IPS-15b (cell line): ENCODE measurements around the gene TAS2R30.
"Not testable (repeated sequence)": the region's sequence is repeated elsewhere in the genome, so short reads cannot be mapped to it uniquely, and the experiment has no call there.

ENCODE experiments used
- H3K27me3 ChIP-seq: one replicate; pipeline ENCODE4 v1.6.1; 2013; ENCODE audit warnings: low read length; ENCODE audit not compliant: control insufficient read depth, insufficient read depth
- H3K36me3 ChIP-seq: one replicate; pipeline ENCODE4 v1.6.1; 2013; ENCODE audit warnings: low read length; ENCODE audit not compliant: control insufficient read depth, insufficient read depth
- H3K4me1 ChIP-seq: one replicate; pipeline ENCODE4 v1.6.1; 2013; ENCODE audit warnings: mild to moderate bottlenecking, low read length; ENCODE audit not compliant: control insufficient read depth, insufficient read depth
- H3K4me3 ChIP-seq: one replicate; pipeline ENCODE4 v1.5.1; 2013; ENCODE audit warnings: low read depth, low read length
- H3K9ac ChIP-seq: one replicate; pipeline ENCODE4 v1.6.1; 2013; ENCODE audit warnings: low read depth, mild to moderate bottlenecking, low read length
- H3K9me3 ChIP-seq: one replicate; pipeline ENCODE4 v1.6.1; 2013; ENCODE audit warnings: mild to moderate bottlenecking, low read length; ENCODE audit not compliant: control insufficient read depth, insufficient read depth

Gene TAS2R30

DNA sequence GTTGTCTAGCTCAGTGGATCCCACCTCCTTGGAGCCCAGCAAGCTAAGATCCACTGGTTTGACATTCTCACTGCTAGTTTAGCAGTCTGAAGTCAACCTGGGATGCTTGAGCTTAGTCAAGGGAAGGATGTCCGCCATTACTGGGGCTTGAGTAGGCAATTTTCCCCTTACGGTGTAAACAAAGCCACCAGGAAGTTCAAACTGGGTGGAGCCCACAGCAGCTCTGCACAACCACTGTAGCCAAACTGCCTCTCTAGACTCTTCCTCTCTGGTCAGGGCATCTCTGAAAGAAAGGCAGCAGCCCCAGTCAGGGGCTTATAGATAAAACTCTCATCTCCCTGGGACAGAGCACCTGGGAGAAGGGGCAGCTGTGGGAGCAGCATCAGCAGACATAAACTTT, 25.6 kb downstream of the TAS2R30 start:
- no peak overlapping the region for H3K4me3 ChIP-seq
- H3K4me1 ChIP-seq: no peaks in the 10 kb centered on the region
- H3K9me3 ChIP-seq: no peaks in the 10 kb centered on the region
- H3K27me3 ChIP-seq: no peaks in the 10 kb centered on the region
- no peak overlapping the region for H3K9ac ChIP-seq
- no peaks in the 10 kb centered on the region for H3K36me3 ChIP-seq

DNA sequence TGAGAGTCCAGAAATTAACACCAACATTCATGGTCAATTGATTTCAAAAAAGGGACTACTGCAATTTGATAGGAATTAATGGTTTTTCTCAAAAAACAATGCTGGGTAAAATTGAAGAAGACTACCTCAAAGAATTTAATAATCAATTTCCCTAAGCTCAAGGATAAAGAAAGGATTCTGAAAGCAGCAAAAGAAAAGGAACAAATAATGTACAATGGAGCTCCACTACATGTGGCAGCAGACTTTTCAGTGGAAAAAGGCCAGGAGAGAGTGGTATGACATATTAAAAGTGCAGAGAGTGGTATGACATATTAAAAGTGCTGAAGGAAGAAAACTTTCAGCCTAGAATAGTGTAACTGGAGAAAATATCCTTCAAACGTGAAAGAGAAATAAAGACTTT, 26.7 kb downstream of the TAS2R30 start:
- no peak overlapping the region for H3K4me3 ChIP-seq
- H3K4me1 ChIP-seq: no peaks in the 10 kb centered on the region
- no peaks in the 10 kb centered on the region for H3K36me3 ChIP-seq
- no peaks in the 10 kb centered on the region for H3K27me3 ChIP-seq
- H3K9me3 ChIP-seq: no peaks in the 10 kb centered on the region
- H3K9ac ChIP-seq: no peak overlapping the region

DNA sequence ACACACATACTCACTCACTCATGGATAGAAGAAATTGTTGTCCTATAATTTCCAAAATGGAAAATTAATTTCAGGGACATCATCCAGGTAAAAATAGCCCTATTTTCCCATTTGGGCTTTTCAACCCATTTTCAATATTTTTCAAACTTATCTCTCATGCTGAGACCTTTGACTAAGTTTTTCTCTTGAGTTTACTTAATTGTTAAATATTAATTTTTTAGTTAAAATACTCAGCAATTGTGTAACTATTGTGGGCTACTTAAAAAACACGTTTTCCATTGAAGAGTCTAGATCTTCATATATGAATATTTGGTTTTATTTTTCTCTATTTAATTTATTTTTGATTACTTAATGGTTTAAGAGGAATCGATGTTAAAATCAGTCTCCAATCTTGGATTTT, 28.2 kb downstream of the TAS2R30 start:
- no peaks in the 10 kb centered on the region for H3K36me3 ChIP-seq

DNA sequence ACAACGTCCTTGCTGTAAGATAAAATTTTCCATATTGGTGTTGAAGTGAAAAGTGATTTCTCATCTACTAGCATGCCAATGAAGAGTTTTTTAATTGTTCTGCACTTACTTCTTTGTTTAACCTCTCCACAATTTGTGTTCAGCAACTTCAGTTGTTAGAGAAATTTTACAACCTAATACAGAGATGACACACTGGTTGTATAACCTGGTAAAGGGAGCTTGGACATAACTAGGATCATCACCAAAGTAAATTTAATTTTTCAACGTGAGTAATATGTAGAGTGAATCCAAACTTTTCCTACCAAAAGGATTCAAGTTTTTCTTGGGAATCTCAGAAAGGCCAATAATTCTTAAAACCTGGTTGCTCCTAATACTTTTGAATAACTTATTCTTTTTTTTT, 28.9 kb downstream of the TAS2R30 start:
- no peaks in the 10 kb centered on the region for H3K9me3 ChIP-seq
- no peaks in the 10 kb centered on the region for H3K36me3 ChIP-seq
- H3K27me3 ChIP-seq: no peaks in the 10 kb centered on the region
- no peak overlapping the region for H3K9ac ChIP-seq
- no peak overlapping the region for H3K4me3 ChIP-seq
- no peaks in the 10 kb centered on the region for H3K4me1 ChIP-seq

More for the DNA sequence above, 28.2 kb downstream of the TAS2R30 start:
- H3K9ac ChIP-seq: no peak overlapping the region
- H3K4me3 ChIP-seq: no peak overlapping the region
- no peaks in the 10 kb centered on the region for H3K27me3 ChIP-seq
- no peaks in the 10 kb centered on the region for H3K4me1 ChIP-seq
- no peaks in the 10 kb centered on the region for H3K9me3 ChIP-seq

DNA sequence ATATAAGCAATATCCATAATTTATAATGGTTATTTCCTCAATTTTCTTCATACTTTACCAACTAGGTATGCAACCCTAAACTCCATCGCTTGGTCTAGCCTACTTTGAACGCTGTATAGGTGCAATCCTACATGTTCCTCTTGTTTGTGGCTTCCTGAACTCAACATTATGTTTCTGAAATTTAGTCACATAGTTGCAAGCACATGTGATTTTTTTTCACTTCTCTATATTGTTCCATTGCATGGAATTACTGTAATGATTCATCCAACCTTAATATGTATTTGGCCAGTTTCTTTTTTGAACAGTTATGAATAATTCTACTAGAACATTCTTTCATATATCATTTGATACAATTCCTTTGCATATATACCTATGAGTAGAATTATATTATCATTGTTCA, 39.5 kb downstream of the TAS2R30 start:
- H3K36me3 ChIP-seq, H3K9ac ChIP-seq, H3K9me3 ChIP-seq, H3K4me3 ChIP-seq, H3K4me1 ChIP-seq, H3K27me3 ChIP-seq: not testable (repeated sequence)

DNA sequence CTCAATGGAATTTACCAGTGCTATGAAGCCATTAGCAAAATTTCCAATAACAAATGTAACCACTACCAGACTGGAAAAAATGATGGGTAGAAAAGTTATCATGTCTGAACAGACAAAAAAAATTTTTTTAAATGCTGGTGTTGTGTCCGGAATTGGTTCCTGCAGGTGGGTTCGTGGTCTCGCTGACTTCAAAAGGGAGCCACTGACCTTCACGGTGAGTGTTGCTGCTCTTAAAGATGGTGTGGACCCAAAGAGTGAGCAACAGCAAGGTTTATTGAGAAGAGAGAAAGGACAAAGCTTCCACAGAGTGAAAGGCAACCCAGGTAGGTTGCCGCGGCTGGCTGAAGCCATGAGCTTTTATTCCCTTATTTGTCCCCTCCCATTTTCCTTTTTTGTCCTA, 42.3 kb downstream of the TAS2R30 start, which contains the start of gene TAS2R43:
TSS of gene TAS2R43 (minus strand) at position 186 of the 400 bp plus-strand sequence. CDS start at position 102, 84 bp downstream.
- Histone ChIP-seq H3K36me3 (no peaks in the 10 kb centered on the region), H3K9ac (no peak within 1 kb of the TSS), H3K27me3 (no peaks in the 10 kb centered on the region), H3K9me3 (no peaks in the 10 kb centered on the region), H3K4me3 (no peak within 1 kb of the TSS), H3K4me1 (no peaks in the 10 kb centered on the region)

DNA sequence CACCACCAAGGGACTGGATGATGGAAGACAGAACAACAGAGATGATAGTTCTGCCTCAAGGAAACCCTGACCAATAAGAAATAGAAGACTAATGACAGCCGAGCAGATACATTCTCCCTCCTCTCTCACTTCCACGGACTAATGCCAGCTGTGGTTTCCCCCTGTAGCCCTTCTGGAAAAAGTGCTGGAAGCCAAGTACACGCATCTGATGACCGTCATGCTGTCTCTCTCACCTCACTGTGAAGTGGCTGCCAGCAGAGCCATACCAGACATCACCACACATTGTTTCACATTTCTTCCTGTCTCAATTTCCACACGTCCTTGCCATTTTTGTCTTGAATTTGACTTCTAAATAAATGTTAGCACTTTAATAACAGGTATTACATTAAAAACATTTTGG, 45.2 kb downstream of the TAS2R30 start:
- no peak overlapping the region for H3K4me3 ChIP-seq
- H3K4me1 ChIP-seq: no peaks in the 10 kb centered on the region
- no peaks in the 10 kb centered on the region for H3K36me3 ChIP-seq
- H3K9me3 ChIP-seq: no peaks in the 10 kb centered on the region
- H3K9ac ChIP-seq: no peak overlapping the region
- no peaks in the 10 kb centered on the region for H3K27me3 ChIP-seq

DNA sequence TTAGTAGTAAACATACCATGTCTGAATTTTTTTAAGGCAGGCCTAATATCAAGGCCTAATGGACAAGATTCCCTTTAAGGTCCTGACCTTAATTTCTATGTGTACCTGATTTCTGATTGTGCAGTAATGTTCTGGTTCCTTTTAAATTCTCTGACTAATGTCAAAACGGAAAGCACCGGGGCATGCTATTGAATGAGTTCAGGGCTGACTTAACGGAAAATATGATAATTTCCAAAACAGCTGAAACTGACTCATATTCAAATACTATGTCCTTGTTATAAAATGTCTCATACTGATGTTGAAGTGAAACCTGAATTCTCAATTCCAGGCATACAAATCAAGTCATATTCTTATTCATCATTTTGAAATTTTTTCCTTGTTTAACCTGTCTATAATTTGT, 49.0 kb downstream of the TAS2R30 start:
- Histone ChIP-seq H3K36me3 (no peaks in the 10 kb centered on the region), H3K27me3 (no peaks in the 10 kb centered on the region), H3K9me3 (no peaks in the 10 kb centered on the region), H3K4me1 (no peaks in the 10 kb centered on the region), H3K4me3 (no peak overlapping the region), H3K9ac (no peak overlapping the region)
